ENCODE data around the gene TEX2.
"Not testable (repeated sequence)": the region's sequence is repeated elsewhere in the genome, so short reads cannot be mapped to it uniquely, and the experiment has no call there.

GRCh38 chr17:64238449-64238848, 24.6 kb downstream of the TEX2 start:
- not testable (repeated sequence) for TF ChIP-seq CTCF (IDR thresholded peaks at IDR 0.05; ENCODE audit: poor library complexity); EZH2 (IDR thresholded peaks at IDR 0.05; ENCODE audit: borderline replicate concordance)
